HG02870 (cell line): ENCODE results near the gene TRIM17.

Source experiments
- ATAC-seq: cut with Tn5 transposase; IDR thresholded peaks from one replicate; pipeline ENCODE4 v1.9.1; 2021; ENCODE audit warnings: mild to moderate bottlenecking, moderate library complexity; ENCODE audit not compliant: unreplicated experiment

Gene TRIM17

GRCh38 chr1:228402641-228403025 lies 14.0 kb downstream of the TRIM17 start:
- ATAC-seq: no peak

DNA sequence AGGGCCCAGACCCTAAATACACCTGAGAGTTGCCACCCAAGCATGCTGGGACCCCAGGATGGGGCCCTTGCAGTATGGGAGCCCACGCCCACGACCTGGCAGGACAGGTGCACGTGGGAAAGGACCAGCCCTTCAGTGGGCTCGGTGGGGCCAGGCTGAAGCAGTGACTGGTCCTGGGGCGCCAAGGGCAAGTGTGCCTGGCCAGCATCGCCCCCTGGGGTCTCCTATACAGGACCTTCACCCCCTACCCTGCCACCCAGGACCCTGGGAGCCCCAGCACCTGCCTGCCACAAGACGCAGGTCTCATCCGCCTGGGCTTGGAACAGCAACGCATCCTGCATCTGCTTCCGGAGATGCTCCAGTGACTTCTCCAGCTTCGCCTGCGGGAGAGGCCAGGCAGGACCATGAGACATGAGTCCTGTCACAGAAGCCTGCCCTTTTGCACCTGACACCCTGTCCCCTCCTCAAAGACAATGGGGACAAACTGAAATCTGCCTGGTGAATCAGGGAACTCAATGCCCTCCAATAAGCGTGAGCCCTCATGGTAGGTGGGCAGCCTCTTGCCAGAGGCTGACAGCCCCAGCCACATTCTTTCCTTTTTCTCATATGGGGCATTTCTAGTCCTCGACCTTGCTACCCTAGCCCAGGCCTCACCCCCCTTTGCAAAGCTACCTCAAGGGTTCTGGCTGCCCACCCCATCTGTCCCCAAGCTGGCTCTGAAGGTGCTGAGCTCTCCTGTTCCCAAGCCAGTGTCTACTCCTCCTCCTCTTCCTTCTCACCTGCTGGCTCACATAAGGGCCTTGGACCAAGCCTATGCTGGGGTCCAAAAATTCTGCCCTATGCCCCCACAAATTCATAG lies 14.7 kb downstream of the TRIM17 start:
- ATAC-seq: no peak

DNA sequence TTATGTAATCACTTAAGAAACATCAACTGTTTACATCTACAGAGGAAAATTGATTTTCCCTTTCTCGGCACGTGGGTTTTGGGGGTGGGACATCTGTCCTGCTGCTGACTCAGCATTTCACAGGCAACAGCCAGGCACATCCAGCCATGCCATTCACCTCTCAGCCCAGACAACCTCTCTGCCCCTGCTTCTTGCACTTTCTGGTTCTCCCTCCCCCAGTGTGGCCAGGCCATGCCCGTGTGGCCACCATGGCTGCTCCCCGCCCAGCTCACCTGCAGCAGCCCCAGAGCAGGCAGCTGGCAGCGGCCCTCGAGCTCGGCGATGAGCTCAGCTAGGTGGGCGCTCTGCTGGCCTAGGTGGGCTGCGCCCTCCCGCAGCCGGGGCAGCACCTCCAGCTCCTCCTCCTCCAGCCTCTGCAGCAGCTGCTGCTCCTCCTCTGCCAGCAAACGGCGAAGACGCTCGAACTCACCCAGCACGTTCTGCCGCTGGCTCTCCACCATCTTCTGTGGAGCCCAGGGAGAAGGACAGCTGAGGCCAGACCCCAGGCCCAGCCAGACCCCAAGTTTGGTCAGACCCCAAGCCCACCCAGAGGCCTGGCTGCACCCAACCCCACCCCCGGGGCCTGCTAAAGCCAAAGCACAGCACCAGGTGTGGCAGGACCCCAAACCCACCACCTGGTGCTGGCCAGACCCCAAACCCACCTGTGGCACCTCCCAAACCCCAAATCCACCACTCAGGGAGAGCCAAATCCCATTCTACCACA lies 15.8 kb downstream of the TRIM17 start:
- no peak for ATAC-seq

GRCh38 chr1:228400237-228400651 lies 16.4 kb downstream of the TRIM17 start:
- ATAC-seq: no peak

GRCh38 chr1:228399531-228400236 lies 17.0 kb downstream of the TRIM17 start:
- no peak for ATAC-seq

GRCh38 chr1:228398741-228399461 lies 17.8 kb downstream of the TRIM17 start:
- no peak for ATAC-seq

DNA sequence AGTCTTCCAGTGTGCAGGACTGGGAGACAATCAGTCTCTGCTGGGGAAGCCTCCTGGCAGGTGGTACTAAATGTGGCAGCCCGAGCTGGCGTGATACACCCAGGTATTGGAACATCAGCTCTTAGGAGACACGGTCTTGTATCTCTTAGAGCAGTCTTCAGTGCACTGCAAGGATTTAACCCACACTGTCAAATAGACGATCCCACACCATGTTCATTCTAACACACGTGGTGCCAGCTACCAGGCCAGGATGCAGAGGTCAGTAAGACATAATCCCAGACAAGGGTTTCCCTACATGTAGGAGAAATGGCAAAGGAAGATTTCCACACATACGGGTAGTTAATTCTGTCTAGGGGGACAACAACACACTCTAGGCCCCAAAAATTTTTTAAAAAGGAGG lies 18.7 kb downstream of the TRIM17 start:
- ATAC-seq: no peak

- no peak for ATAC-seq
Observed at GRCh38 chr1:228396770-228397662, 19.6 kb downstream of the TRIM17 start.

- ATAC-seq: no peak
Observed at GRCh38 chr1:228394571-228395394, 21.9 kb downstream of the TRIM17 start.

GRCh38 chr1:228393811-228394570 lies 22.7 kb downstream of the TRIM17 start:
- no peak for ATAC-seq

- ATAC-seq: no peak
Observed at GRCh38 chr1:228393268-228393701, 23.4 kb downstream of the TRIM17 start.

DNA sequence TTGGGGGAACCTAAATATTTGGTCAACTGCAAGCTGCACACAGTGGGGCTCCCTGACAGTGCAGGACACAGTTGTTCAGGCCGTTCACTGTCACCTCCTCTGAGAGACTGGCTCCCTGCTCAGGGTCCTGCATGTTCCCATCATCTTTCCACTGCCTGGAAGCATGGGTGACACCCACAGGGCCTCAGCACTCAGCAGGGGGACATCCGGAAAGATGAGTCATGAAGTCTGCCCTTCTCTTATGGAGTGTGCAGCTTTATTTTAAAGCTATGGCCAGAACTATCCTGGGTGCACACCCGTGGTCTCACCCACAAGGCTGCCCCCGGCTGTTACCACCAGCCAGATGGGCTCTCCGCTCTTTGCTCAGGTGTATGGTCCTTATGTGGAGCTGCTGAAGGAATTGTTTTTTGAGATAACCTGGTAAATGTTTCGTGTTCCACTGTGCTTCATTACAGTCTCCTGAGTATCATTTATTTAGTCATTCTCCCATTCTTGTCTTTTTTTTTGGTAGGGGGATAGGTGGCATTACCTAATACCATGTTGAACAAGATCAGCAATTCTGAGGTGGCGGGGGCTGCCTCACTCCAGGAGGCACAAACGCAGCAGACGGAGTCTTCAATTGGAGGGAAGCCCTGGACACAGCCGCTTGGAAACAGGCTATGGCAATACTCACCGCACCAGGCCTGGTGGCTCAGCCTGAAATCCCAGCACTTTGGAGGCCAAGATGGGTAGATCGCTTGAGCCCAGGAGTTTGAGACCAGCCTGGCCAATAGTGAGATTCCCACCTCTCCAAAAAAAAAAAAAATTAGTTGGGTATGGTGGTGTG lies 24.3 kb downstream of the TRIM17 start:
- ATAC-seq: no peak

DNA sequence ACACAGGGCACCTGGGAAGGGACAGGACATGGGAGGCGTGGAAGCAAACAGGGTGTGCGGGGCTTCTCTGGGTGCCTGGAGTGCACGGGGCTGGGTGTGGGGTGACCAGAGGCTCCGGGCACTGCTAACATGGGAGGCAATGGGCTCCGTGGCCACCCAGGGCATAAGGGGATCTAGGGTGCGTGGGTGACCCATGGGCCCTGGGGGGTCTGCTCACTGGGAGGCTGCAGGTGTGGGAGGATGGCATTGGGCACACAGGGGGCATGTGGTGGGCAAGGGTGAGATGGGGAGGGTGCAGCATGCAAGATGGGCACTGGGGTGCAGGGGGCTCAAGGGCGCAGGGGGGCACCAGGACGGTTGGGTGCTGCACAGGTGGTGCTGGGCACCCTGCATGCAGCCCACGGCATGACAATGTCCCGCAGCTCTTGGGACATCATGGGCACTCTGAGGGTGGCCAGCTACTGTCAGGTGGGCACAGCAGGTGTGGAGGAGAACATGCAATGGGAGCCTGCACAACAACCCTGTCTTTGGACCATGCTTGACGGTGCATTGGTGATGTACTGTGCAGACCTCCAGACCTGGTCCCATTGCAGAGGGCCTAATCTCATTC lies 25.1 kb downstream of the TRIM17 start:
- ATAC-seq: no peak

GRCh38 chr1:228390649-228391048 lies 26.0 kb downstream of the TRIM17 start:
- no peak for ATAC-seq

DNA sequence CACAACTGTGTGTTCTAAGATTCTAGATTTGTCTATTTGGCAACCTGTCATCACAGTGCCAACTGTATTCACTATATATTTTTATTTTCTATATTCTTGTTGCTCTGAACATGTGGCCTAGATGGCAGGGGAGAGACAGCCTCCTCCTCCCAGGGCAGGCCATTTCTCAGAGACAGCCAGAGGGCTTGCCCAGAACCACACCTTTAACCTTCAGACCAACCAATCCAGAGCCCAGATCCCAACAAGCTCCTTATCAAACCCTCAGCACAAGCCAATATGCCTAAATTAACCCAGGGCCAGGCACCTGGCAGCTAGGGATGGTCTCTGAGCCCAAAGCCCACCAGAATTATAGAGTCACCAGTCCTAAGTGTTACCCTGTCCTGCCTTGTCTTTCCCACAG lies 29.3 kb downstream of the TRIM17 start:
- no peak for ATAC-seq

GRCh38 chr1:228385232-228385631 lies 31.4 kb downstream of the TRIM17 start:
- no peak for ATAC-seq

- no peak for ATAC-seq
Observed at GRCh38 chr1:228383773-228384172, 32.9 kb downstream of the TRIM17 start.
